HG02840 (cell line): ENCODE measurements around the gene PGPEP1.
"Not testable (repeated sequence)": the region's sequence is repeated elsewhere in the genome, so short reads cannot be mapped to it uniquely, and the experiment has no call there.

Experiments used
- ATAC-seq: cut with Tn5 transposase; IDR thresholded peaks from one replicate; pipeline ENCODE4 v1.9.1; 2021; ENCODE audit warnings: mild to moderate bottlenecking, moderate library complexity, moderate number of reproducible peaks; ENCODE audit not compliant: unreplicated experiment, low FRiP score

PGPEP1 gene

DNA sequence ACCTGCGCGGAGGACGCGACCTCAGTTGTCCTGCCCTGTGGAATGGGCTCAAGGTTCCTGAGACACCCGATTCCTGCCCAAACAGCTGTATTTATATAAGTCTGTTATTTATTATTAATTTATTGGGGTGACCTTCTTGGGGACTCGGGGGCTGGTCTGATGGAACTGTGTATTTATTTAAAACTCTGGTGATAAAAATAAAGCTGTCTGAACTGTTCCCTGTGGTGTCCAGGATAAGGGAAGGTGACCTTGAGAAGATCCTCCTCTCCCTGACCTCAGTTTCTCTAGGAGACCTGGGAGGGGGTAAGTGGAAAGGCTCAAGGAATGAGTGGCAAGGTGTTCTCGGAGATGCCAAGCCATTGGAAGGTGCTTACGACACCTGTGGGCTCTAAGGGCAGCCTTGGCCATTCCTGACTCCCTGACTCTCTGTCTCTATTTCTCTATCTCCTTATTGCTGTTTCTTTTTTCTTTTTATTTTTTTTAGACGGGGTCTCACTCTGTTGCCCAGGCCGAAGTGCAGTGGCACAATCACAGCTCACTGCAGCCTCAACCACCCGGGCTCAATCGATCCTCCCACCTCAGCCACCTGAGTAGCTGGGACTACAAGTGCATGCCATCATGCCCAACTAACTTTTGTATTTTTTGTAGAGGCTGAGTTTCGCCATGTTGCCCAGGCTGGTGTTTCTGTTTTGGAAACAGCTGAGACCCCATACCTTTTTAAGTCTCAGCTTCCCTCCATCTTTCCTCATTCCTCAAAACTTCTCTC is 48.7 kb downstream of the PGPEP1 start:
- no peak for ATAC-seq

GRCh38 chr19:18389726-18390064 is 49.3 kb downstream of the PGPEP1 start:
- no peak for ATAC-seq

DNA sequence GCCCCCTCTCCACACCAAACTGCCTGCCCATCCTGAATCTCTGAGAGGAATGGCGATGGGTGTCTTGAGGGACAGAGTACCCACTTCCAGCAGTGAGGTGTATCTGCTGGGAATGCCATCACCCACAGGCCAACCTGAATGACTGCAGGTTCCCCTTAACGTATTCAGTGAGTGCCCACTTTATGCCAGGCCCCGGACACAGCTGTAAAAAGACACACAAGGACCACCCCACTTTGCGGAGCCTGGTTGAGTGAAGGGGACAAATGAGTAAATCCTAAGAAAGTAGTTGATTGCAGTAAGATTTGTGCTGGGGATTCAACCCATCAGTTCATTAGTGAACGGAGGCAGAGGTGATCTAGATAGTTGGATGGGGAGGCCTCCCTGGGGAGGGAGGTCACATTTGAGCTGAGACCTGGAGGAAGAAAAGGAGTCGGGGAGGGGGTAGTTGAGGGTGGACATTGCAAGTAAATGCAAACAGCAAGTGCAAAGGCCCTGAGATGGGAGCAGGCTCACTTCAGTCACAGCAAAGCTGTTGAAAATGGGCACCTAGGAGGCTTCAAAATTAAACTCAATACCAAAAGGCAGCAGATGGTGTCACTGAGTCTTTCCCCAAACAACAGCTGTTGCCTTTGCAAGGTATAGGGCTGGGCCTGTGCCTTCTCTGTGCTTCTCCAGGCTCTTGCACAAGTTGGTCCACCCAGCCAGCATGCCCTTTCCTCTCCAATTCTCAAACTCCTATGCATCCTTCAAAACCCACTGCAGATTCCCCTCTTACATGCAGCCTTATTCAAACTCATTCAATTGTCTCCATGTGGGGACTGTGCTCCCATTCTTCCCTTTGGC is 49.9 kb downstream of the PGPEP1 start:
- no peak for ATAC-seq

DNA sequence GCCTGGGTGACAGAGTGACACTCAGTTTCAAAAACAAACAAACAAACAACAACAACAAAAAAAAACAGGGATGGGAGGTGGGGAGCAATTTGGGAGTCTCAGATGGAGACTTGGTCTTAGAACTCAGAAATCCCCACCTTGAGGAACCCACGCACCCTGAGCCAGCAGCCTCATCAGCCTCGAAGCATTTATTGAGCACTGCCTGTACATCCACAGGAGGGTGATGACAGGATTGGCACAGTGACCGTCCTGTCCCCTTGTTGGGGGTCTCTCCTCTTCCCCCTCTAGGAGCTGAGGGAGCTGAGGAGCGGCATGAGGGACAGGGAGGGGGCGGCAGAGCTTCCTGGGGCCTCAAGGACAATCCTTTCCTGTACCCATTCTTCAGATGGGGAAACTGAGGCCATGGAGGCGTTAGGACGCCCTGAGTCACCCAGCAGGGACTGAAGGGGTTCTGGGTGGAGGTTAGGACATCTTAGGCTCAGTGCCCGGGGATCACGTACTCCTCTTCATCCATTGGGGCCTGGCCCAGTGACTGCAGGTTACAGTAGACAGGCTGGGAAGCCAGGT is 51.2 kb downstream of the PGPEP1 start:
- ATAC-seq, result no peak

- ATAC-seq, result no peak
Observed at GRCh38 chr19:18392417-18392816, 52.0 kb downstream of the PGPEP1 start.

GRCh38 chr19:18392926-18393325 is 52.5 kb downstream of the PGPEP1 start:
- no peak for ATAC-seq

DNA sequence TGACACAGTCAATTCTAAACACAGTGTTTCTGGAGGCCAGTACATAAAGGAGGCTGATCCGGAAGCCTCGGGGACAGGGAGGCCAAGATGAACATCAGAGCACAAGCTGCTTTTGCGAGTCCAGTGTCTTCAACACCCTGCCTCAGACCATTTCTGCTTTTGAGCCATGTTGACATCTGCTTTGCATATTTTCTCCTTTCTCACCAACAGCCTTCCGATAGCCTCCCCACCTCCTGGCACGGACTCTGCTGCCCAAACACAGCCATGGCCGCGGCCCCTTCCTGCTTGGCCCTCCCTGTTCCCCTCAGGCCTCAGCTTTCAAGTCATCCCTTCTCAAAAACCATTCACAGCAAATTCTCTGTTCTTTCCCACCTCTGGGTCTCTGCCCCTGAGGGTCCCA is 53.4 kb downstream of the PGPEP1 start:
- no peak for ATAC-seq

DNA sequence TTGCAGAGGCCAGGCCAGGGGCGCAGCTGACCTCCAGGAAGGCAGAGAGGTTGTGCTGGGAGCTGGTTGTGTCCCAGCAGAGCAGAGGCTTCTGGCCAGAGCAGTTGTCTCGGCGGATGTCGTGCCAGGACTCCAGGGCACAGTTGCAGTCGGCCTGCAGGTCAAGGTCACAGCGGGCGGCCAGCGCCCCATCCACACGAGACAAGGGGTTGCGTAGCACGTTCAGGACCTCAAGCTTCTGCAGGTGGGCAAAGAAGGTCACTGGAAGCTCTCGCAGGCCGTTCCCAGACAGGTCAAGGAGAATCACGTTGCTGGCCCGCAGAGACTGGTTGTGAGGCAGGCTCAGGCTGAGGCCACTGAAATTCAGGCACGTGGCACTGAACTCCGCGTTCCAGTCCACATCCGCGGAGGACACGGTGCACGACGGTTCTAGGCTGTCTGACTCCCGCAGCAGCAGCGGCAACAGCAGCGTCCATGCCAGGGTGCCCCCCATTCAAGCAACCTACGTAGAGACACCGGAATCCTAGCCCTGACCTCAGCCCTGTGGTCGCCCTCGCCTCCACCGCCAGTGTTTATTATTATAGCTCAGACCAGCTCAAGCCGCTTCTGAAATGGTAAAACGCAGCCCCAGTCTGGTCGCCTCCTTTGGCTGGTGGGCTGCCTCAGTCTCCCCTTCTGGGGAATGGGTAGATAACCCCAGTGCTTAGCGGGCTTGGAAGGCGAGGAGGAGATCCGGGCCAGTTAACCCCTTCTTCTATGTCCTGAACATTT is 56.3 kb downstream of the PGPEP1 start:
- ATAC-seq, result no peak

DNA sequence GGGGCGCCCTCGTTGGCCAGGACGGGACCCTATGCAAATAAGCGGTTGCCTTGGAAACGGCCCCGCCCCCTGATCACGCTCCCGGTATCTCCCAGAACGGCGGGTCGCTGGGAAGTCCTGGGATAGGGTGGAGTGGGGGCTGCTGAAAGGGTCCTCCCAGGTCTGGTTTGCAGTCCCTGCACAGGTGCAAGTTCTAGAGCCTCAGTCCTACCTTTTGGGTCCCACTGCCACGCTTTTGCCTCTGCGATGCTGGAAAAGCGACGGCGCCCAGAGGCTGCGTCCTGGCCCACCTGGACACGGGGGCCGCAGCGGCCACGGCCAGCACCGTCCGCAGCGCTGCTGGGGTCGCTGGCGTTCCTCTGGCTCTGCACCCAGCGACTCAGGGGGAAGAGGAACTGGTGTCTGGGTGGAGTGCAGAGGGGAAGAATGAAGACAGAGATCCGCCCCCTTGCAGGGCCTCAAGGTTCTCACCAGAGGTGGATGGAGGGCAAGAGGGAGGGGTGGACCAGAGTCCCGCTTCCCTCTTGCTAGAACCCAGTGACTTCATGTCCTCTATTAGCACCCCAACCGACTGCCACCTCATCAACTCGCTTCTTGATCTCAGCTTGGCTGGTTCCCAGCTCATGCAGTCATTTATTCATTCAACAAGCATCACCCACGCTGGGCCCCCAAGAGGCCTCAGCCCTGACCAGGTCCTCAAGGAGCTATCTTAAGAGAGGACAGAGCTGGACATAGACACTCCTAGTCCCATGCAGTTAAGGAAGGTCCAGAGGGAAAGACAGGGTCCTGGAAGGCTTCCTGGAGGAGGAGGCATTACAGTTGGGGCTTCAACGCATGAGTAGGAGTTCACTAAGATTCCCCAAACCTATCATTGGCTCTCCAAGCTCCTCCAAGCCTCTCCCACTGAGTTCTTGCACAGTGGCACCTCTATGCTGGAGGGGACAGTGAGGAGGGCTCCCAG is 57.1 kb downstream of the PGPEP1 start, which contains the start of gene LRRC25:
TSS of gene LRRC25 (minus strand) at position 381 of the 961 bp plus-strand sequence. CDS start 659 bp downstream, outside the sequence.
- ATAC-seq, result no peak

DNA sequence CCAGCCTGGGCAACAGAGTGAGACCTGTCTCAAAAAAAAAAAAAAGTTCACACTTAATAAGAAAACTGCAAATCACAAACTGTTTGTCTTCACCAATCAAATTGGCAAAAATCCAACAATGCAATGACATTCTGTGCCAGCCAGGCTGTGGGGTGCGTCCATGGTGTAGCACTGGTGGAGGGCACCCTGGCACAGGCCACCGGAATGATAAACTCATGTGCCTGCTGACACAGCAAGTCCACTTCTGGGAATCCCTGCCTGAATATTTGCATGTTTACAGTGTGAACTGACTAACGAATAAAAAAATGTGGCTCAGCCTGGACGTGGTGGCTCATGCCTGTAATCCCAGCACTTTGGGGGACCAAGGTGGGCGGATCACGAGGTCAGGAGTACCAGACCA is 58.6 kb downstream of the PGPEP1 start:
- no peak for ATAC-seq

- ATAC-seq, result no peak
Observed at GRCh38 chr19:18401580-18402112, 61.2 kb downstream of the PGPEP1 start.

- ATAC-seq, result not testable (repeated sequence)
Observed at GRCh38 chr19:18402455-18403248, 62.3 kb downstream of the PGPEP1 start.

- not testable (repeated sequence) for ATAC-seq
Observed at GRCh38 chr19:18405754-18406153, 65.4 kb downstream of the PGPEP1 start.

- ATAC-seq, result no peak
Observed at GRCh38 chr19:18406749-18407148, 66.4 kb downstream of the PGPEP1 start.

DNA sequence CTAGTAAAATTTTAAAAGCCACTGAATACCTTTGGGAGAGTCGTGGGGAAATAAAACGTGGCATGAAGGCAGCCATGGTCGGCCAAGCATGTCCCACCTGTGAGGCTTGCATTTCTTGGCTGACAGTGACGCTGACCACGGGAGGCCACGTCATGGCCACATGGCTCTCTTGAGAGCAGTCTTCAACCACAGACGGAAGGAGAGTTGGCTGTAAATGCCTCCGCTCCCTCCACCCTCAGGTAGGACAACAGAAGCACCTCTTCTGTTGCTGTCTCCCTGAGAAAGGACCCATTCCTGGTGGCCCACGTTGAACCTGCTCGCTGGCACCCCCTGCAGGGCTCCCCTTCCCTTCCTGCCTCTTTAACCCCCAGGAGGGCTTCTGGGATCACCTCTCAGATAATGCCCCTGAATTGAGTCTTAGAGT is 67.7 kb downstream of the PGPEP1 start:
- no peak for ATAC-seq

DNA sequence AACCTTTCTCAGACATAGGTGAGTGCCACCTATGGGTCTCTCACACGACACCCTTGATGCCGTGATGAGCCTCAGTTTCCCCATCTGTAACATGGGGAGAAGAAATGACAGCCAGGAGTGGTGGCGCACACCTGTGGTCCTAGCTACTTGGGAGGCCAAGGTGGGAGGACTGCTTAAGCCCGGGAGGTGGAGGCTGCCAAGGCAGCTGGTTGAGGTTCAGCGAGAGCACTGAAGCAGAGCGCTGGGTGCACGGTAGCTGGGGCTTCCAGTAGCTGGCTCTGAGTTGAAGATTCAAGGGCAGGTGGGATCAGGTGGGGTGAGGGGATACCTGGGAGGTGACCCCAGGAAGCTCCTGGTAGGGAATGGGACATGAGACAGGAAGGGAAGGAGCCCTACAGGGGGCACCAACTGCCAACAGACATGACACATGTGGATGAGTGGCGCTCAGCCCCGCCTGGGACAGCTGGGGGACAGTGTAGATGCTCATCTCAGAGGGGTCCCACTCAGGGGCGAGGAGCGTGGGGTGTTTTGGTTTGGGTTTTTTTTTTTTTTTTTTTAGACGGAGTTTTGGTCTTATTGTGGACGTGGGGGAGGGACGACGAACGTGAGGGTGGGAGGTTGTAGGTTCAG is 72.3 kb downstream of the PGPEP1 start:
- ATAC-seq, result no peak

- ATAC-seq, result no peak
Observed at GRCh38 chr19:18414504-18415177, 74.2 kb downstream of the PGPEP1 start.
